Renal cortical epithelial cell (primary cell): Measurements from ENCODE around the gene PFN3. TPM values are rescaled to one million over a fixed set of nuclear protein-coding genes. Genes with fewer than 3 reads are reported as not detected.
"Not testable (repeated sequence)": the region's sequence is repeated elsewhere in the genome, so short reads cannot be mapped to it uniquely, and the experiment has no call there.

Source experiments
- DNase-seq: peaks from one replicate; pipeline ENCODE4 v3.0.0-alpha.2; 2011; ENCODE audit warnings: low read depth
- total RNA-seq: library from RNA; depleted of rRNA; stranded (reverse); fragments of >200 nt; gene quantifications from 2 replicates; pipeline ENCODE4 v1.2.3, GENCODE V29; 2014

The PFN3 gene
- total RNA-seq, 1 donor from 2014 or later = not detected

GRCh38 chr5:177425801-177426565 lies 25.5 kb upstream of the PFN3 start:
- peak; percentile 100 for DNase-seq

DNA sequence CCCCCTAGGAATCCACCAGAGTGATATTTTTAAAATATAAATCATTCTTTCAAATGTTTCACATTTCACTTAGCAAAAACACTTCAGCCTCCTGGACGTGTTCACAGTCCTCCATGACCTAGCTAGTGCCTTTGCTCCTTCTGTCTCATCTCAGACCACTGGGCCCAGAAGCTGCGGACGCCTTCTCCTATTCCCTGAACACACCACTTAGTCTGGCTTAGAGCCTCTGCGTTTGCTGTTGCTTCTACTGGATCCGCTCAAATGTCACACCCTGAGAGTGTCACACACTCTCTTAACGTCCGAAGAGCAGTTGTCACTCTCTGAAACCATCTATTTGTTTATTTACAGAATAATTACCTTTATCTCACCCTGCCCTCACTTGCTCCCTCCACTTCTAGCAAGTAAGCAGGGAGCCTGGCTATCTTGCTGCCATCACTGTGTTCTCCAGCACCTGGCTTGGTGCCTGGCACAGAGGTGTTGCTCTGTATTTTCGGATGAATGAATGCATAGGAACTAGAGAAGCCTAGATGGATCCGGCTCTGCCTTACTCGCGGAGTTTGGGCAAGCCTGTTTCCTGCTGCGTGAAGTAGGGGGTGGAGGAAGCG lies 24.8 kb upstream of the PFN3 start:
- DNase-seq = no peak

GRCh38 chr5:177423671-177424070 lies 23.2 kb upstream of the PFN3 start:
- no peak for DNase-seq

- DNase-seq = no peak
These were observed 20.8 kb upstream of the PFN3 start for GRCh38 chr5:177421062-177421798.

GRCh38 chr5:177420472-177420871 lies 20.0 kb upstream of the PFN3 start:
- not testable (repeated sequence) for DNase-seq

DNA sequence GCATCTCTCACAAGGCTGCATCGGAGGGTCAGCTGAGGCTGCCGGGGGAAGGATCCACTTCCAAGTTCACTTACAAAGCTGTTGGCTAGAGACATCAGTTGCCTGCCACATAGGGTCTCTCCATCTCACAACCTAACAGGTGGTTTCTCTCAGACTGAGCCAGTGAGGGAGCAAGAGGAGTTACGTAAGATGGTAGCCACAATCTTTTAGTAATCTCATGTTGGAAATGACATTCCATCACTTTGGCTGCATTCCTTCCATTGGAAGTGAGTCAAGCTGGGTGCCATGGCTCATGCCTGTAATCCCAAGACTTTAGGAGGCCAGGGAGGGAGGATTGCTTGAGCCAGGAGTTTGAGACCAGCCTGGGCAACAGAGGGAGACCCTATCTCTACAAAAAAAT lies 18.6 kb upstream of the PFN3 start:
- peak; percentile 46 for DNase-seq

GRCh38 chr5:177417081-177417480 lies 16.6 kb upstream of the PFN3 start:
- DNase-seq = not testable (repeated sequence)

DNA sequence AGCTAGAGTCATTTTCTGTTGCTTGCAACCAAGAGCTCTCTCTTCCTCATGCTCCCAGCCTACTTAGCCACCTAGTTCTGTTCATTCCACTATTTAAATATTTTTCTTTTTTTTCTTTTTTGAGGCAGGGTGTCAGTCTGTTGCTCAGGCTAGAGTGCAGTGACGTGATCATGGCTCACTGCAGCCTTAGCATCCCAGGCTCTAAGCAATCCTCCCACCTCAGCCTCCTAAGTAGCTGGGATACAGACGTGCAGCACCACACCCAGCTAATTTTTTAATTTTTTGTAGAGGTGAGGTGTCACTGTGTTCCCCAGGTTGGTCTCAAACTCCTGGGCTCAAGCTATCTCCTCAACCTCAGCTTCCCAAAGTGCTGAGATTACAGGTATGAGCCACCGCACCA lies 14.0 kb upstream of the PFN3 start:
- no peak for DNase-seq

DNA sequence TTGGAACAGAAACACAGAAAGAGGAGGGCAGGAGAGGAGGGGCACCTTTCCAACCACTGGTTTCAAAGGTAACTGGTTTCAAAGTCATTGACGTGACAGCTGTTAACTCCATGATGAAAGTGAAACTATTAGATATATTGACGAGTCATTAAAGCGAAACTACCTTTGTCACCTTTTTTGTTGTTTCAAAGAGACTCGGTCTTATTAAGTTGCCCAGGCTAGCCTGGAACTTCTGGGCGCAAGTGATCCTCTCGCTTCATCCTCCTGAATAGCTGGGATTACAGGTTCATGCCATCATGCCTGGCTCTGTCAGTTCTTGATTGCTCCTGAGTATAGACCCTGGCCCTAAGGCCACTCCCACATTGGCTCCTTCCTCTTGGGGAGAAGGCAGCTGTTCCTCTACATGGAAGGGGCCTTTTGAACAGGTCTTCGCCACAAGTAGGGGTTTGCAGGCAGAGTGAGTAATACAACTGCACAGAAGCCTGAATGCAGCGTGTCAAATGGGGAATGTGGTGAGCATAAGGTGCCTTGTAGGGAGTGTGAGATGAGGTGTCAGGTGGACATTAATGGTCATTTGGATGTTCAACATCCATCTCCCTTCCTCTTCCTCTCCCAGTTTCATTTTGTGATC lies 12.3 kb upstream of the PFN3 start:
- DNase-seq = no peak

DNA sequence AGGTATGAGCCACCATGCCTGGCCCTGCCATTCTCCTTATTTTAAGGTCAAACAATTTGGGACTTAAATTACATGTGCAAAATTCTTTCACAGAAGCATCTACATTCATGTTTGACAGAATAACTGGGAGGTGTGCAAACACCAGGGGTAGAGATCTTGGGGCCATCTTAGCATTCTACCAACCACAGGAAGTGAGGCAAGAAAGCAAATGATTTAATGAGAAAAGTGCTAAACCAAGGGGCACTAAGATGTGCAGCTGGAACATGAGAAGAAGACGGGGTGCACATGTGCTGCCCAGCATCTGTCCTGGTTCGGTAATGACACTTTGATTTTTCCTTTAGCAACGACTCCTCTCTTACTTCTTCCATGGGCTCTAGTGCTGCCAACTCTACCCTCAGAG lies 10.1 kb upstream of the PFN3 start:
- no peak for DNase-seq

DNA sequence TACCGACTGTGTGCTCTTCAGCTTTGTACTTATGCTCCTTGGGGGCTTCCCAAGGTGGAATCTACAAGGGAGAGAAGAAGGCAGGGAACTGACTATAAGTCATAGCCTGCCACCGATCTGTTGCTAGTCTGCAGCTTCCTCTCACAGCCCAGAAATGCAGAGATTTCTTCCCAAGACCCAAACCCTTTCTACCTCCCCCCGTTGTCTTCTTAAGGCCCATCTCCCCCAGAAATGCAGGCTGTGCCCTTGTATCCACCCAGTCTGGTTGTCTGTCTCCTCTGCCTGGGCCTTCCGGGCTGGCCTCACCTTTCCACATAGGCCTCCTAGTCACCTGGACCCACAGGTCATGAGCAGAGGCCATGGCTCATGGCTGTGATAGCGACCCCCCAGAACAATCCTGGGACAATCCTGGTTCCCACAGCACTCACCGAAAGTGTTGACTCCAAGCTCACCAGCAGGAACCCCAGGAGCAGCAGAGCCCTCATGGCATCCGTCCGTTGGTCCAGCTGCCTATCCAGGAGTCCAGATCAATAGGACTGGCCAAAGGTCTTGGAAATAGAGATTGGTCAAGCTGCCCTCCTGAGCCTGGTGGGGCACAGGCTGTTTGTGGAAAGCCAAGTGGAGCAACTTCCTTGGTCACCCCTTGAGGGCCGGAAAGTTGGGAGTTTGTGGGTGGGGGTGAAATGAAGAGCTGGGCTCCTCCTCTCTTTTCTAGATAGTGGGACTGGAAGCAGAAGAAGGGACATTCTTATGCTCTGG lies 8.8 kb upstream of the PFN3 start, which contains the start of gene F12:
Gene F12 (minus strand): TSS at position 522 of the 759 bp plus-strand sequence. CDS start 37 bp downstream, at position 485.
- no peak for DNase-seq

- DNase-seq = no peak
These were observed 5.3 kb upstream of the PFN3 start for GRCh38 chr5:177405805-177406204.

DNA sequence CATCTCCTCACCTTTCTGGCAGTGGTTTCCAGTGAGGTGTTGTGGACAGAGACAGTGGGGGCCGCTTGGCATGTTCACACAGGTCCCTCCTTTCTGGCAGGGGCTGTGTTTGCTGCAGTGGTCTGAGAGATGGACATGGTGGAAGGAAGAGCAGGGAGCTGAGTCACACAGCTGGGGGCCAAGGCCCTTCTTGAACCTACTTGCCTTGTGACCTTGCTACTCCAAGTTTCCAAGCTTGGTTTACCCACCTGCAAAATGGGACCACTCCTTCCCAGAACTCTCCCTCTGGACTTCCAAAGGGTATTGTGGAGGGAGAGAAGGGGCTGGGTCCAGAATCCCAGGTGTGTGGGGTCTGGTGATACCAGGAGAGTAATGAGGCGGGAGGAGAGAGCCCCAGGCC lies 4.9 kb upstream of the PFN3 start:
- no peak for DNase-seq

- no peak for DNase-seq
These were observed 4.2 kb upstream of the PFN3 start for GRCh38 chr5:177404641-177405179.

- peak; percentile 38 for DNase-seq
These were observed 3.6 kb upstream of the PFN3 start for GRCh38 chr5:177403792-177404640.

- no peak for DNase-seq
These were observed 2.8 kb upstream of the PFN3 start for GRCh38 chr5:177403102-177403791.

DNA sequence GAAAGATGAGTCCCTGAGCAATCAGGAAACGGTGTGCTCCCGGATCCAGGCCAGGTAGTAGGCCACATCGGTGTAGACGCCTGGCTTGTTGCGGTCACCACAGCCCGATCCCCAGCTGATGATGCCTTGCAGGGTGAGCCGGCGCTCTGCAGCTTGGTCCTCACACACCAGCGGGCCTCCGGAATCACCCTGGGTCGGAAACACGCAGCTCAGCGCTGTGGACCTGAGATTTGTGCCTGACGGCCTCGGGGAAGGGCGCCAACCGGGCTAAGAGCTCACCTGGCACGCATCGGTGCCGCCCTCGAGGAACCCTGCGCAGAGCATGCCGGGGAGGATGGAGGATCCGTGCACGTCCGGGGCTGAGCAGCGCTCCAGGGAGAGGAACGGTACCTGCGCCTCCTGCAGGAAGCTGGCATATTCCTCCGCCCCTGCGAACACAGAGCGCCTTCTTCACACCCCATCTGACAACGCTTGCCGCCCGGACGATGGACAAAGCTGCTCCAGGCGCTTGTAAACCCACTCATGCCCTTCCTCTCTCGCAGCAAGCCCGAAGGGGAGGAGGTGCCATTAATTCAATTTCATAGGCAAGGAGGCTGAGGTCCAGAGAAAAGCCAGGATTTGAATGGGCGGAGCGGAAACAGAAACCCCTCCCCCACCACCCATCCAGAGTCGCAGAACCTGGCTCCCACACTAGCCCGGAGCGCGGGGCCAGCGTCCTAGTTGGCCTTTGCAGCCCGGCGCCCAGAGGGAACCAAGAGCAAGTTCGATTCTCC lies 2.0 kb upstream of the PFN3 start:
- DNase-seq = peak; percentile 65

GRCh38 chr5:177397875-177398390 lies 2.5 kb downstream of the PFN3 start:
- DNase-seq = no peak

GRCh38 chr5:177396807-177397206 lies 3.7 kb downstream of the PFN3 start:
- DNase-seq = no peak
